OCI-LY3 (cell line): ENCODE data around the gene ARL2BP.

Experiments used
- H2AFZ ChIP-seq: fragments of 200-600, 300-600 bp; shearing (Covaris generic); 2 replicates; pipeline ENCODE4 v1.6.0; 2014; ENCODE audit warnings: antibody characterized with exemption, low read depth, low read length
- H3K27ac ChIP-seq: fragments of 200-600, 300-600 bp; sonication (generic); 2 replicates; pipeline ENCODE4 v1.5.1; 2014; ENCODE audit warnings: mild to moderate bottlenecking, low read length, moderate library complexity, mixed read lengths
- H3K27me3 ChIP-seq: fragments of 200-600, 300-600 bp; sonication (generic); 2 replicates; pipeline ENCODE4 v1.6.1; 2014; ENCODE audit warnings: low read depth, low read length, mixed read lengths
- H3K36me3 ChIP-seq: fragments of 200-600, 300-600 bp; sonication (generic); replicated peaks from 2 replicates; pipeline ENCODE3; 2014; ENCODE audit warnings: low read depth, low read length, mixed read lengths
- H3K4me1 ChIP-seq: fragments of 300-600, 200-600 bp; sonication (generic); 2 replicates; pipeline ENCODE4 v1.6.1; 2014; ENCODE audit warnings: low read length, mixed read lengths
- H3K4me2 ChIP-seq: fragments of 200-600, 300-600 bp; sonication (generic); 2 replicates; pipeline ENCODE4 v1.6.1; 2014; ENCODE audit warnings: low read length, mixed read lengths
- H3K4me3 ChIP-seq: fragments of 300-600, 200-600 bp; sonication (generic); 2 replicates; pipeline ENCODE4 v1.5.1; 2014; ENCODE audit warnings: antibody characterized with exemption, mild to moderate bottlenecking, low read length, moderate library complexity
- H3K79me2 ChIP-seq: fragments of 300-600, 200-600 bp; shearing (Covaris generic); 2 replicates; pipeline ENCODE4 v1.6.1; 2014; ENCODE audit warnings: mild to moderate bottlenecking, low read length, mixed read lengths
- H3K9ac ChIP-seq: fragments of 300-600, 200-600 bp; shearing (Covaris generic); 2 replicates; pipeline ENCODE4 v1.6.0; 2014; ENCODE audit warnings: mild to moderate bottlenecking, low read length, moderate library complexity
- H3K9me3 ChIP-seq: fragments of 200-600, 300-600 bp; shearing (Covaris generic); 2 replicates; pipeline ENCODE4 v1.6.1; 2014; ENCODE audit warnings: low read length, mixed read lengths; ENCODE audit not compliant: insufficient read depth
- H4K20me1 ChIP-seq: fragments of 200-600, 300-600 bp; sonication (generic); 2 replicates; pipeline ENCODE4 v1.6.1; 2016; ENCODE audit warnings: low read length, mixed read lengths; ENCODE audit not compliant: insufficient read depth
- CTCF ChIP-seq: fragments of 200-600, 300-600 bp; sonication (generic); IDR thresholded peaks from 2 replicates; pipeline ENCODE4 v1.5.1; 2014; ENCODE audit warnings: antibody characterized with exemption, low read length, low read depth
- EZH2phosphoT487 ChIP-seq: fragments of 200-600 bp; shearing (Covaris generic); IDR thresholded peaks from 2 replicates; pipeline ENCODE4 v1.6.1; 2018; ENCODE audit warnings: antibody characterized with exemption, mixed run types, low read depth

The ARL2BP gene

GRCh38 chr16:57299719-57300386 lies 54.8 kb downstream of the ARL2BP start:
- TF ChIP-seq EZH2phosphoT487, result no peak
- Histone ChIP-seq H3K9ac (peak overlapping the region; percentile 84), H2AFZ (peak overlapping the region; percentile 81)

GRCh38 chr16:57300387-57301125 lies 55.5 kb downstream of the ARL2BP start:
- no peaks in the 10 kb centered on the region for H4K20me1 ChIP-seq
- TF ChIP-seq EZH2phosphoT487 (no peak), CTCF (peak; percentile 97)
- peak overlapping the region; percentile 84 for H3K9ac ChIP-seq
- H3K4me1 ChIP-seq, result peaks cover 49% of the 10 kb centered on the region
- no peaks in the 10 kb centered on the region for H3K36me3 ChIP-seq
- H3K4me3 ChIP-seq, result peak overlapping the region; percentile 79
- peak overlapping the region; percentile 89 for H3K27ac ChIP-seq
- peak overlapping the region; percentile 66 for H2AFZ ChIP-seq
- H3K4me2 ChIP-seq, result peak overlapping the region; percentile 97
- H3K27me3 ChIP-seq, result no peaks in the 10 kb centered on the region
- no peaks in the 10 kb centered on the region for H3K79me2 ChIP-seq
- no peaks in the 10 kb centered on the region for H3K9me3 ChIP-seq

More at GRCh38 chr16:57299719-57300386, 54.8 kb downstream of the ARL2BP start:
- no peaks in the 10 kb centered on the region for H4K20me1 ChIP-seq
- no peaks in the 10 kb centered on the region for H3K36me3 ChIP-seq
- peak overlapping the region; percentile 89 for H3K27ac ChIP-seq
- H3K4me3 ChIP-seq, result peak overlapping the region; percentile 75
- H3K79me2 ChIP-seq, result no peaks in the 10 kb centered on the region
- H3K4me1 ChIP-seq, result peaks cover 49% of the 10 kb centered on the region
- no peaks in the 10 kb centered on the region for H3K27me3 ChIP-seq
- peak overlapping the region; percentile 72 for H3K4me2 ChIP-seq
- no peaks in the 10 kb centered on the region for H3K9me3 ChIP-seq

- peak overlapping the region; percentile 66 for H2AFZ ChIP-seq
- H3K4me1 ChIP-seq, result peaks cover 49% of the 10 kb centered on the region
- TF ChIP-seq CTCF (no peak), EZH2phosphoT487 (no peak)
- no peaks in the 10 kb centered on the region for H3K27me3 ChIP-seq
- H3K79me2 ChIP-seq, result no peaks in the 10 kb centered on the region
- H3K9me3 ChIP-seq, result no peaks in the 10 kb centered on the region
- H3K4me2 ChIP-seq, result peak overlapping the region; percentile 97
- no peaks in the 10 kb centered on the region for H4K20me1 ChIP-seq
- H3K9ac ChIP-seq, result peak overlapping the region; percentile 46
- H3K27ac ChIP-seq, result peak overlapping the region; percentile 33
- H3K36me3 ChIP-seq, result no peaks in the 10 kb centered on the region
- peak overlapping the region; percentile 79 for H3K4me3 ChIP-seq
These were observed 56.2 kb downstream of the ARL2BP start for GRCh38 chr16:57301126-57301817.
